Endothelial cell (in vitro differentiated cells): ENCODE results near the gene FAM3B. TPM values are rescaled to one million over a fixed set of nuclear protein-coding genes. Genes with fewer than 3 reads are reported as not detected.

Experiments used
- DNase-seq: peaks from one replicate; pipeline ENCODE4 v3.0.0; 2021; ENCODE audit warnings: low spot score
- H3K27ac Mint-ChIP-seq: one replicate; pipeline ENCODE4 v1.8.0; 2021; ENCODE audit warnings: mixed read lengths, inconsistent platforms; ENCODE audit not compliant: unreplicated experiment
- H3K27me3 Mint-ChIP-seq: one replicate; pipeline ENCODE4 v1.8.0; 2021; ENCODE audit warnings: mild to moderate bottlenecking, moderate library complexity, mixed read lengths, inconsistent platforms; ENCODE audit not compliant: unreplicated experiment
- H3K36me3 Mint-ChIP-seq: one replicate; pipeline ENCODE4 v1.8.0; 2021; ENCODE audit warnings: mild to moderate bottlenecking, low read depth, mixed read lengths, inconsistent platforms; ENCODE audit not compliant: unreplicated experiment
- H3K4me1 Mint-ChIP-seq: one replicate; pipeline ENCODE4 v1.8.0; 2021; ENCODE audit warnings: mild to moderate bottlenecking, mixed read lengths, inconsistent platforms; ENCODE audit not compliant: unreplicated experiment
- H3K4me3 Mint-ChIP-seq: one replicate; pipeline ENCODE4 v1.8.0; 2021; ENCODE audit warnings: mild to moderate bottlenecking, mixed read lengths, inconsistent platforms; ENCODE audit not compliant: unreplicated experiment
- H3K9me3 Mint-ChIP-seq: one replicate; pipeline ENCODE4 v1.8.0; 2021; ENCODE audit warnings: mixed read lengths, inconsistent platforms; ENCODE audit not compliant: unreplicated experiment
- total RNA-seq: library from RNA; stranded (reverse); fragmentation: NEBNext Ultra II Directional; extraction: Animal tissue kit (Norgen Biotek cat#: 25700); gene quantifications from one replicate; pipeline ENCODE4 v1.2.1, GENCODE V29; 2021; ENCODE audit not compliant: unreplicated experiment
- TF ChIP-seq, protein P1 (sequence below): fragments of 200-600 bp; sonication (generic); IDR thresholded peaks from one replicate; pipeline ENCODE4 v1.5.0; 2021; ENCODE audit warnings: antibody characterized with exemption; ENCODE audit not compliant: unreplicated experiment

Gene FAM3B
- total RNA-seq, 1 donor from 2014 or later = 0.33 TPM

DNA sequence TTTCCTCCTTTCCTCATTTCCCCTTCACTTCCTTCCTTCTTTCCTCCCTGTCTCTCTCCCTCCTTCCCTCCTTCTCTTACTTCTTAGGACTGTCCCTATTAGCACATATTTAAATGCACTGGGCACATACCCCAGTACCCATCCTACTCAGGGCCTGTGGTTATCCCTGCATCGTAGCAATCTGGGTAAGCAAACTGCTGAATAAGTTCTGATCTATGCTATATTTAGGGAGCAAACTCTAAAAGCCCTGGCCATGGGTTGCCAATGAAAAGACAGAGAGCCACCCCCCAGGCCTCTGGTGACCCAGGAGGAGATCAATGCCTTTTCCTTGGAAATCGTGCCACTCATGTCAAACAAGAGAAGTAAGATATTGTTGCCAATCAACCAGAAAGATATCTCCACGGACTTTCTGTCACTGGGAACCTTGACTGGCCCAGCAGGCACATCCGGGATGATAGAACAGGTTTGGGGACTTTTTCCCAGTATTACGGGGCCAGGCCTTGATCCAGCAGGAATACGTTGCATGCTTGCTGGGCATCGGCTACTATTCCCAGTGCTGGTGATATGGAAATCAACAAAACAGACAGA lies 5.4 kb downstream of the FAM3B start:
- no peak for DNase-seq
- TF ChIP-seq, protein P1, sequence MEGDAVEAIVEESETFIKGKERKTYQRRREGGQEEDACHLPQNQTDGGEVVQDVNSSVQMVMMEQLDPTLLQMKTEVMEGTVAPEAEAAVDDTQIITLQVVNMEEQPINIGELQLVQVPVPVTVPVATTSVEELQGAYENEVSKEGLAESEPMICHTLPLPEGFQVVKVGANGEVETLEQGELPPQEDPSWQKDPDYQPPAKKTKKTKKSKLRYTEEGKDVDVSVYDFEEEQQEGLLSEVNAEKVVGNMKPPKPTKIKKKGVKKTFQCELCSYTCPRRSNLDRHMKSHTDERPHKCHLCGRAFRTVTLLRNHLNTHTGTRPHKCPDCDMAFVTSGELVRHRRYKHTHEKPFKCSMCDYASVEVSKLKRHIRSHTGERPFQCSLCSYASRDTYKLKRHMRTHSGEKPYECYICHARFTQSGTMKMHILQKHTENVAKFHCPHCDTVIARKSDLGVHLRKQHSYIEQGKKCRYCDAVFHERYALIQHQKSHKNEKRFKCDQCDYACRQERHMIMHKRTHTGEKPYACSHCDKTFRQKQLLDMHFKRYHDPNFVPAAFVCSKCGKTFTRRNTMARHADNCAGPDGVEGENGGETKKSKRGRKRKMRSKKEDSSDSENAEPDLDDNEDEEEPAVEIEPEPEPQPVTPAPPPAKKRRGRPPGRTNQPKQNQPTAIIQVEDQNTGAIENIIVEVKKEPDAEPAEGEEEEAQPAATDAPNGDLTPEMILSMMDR = no peak
- no peak overlapping the region for H3K27ac Mint-ChIP-seq
- H3K27me3 Mint-ChIP-seq = peaks cover 10% of the 10 kb centered on the region
- no peaks in the 10 kb centered on the region for H3K9me3 Mint-ChIP-seq
- peaks cover 3% of the 10 kb centered on the region for H3K36me3 Mint-ChIP-seq
- H3K4me1 Mint-ChIP-seq = peaks cover 4% of the 10 kb centered on the region
- no peak overlapping the region for H3K4me3 Mint-ChIP-seq

DNA sequence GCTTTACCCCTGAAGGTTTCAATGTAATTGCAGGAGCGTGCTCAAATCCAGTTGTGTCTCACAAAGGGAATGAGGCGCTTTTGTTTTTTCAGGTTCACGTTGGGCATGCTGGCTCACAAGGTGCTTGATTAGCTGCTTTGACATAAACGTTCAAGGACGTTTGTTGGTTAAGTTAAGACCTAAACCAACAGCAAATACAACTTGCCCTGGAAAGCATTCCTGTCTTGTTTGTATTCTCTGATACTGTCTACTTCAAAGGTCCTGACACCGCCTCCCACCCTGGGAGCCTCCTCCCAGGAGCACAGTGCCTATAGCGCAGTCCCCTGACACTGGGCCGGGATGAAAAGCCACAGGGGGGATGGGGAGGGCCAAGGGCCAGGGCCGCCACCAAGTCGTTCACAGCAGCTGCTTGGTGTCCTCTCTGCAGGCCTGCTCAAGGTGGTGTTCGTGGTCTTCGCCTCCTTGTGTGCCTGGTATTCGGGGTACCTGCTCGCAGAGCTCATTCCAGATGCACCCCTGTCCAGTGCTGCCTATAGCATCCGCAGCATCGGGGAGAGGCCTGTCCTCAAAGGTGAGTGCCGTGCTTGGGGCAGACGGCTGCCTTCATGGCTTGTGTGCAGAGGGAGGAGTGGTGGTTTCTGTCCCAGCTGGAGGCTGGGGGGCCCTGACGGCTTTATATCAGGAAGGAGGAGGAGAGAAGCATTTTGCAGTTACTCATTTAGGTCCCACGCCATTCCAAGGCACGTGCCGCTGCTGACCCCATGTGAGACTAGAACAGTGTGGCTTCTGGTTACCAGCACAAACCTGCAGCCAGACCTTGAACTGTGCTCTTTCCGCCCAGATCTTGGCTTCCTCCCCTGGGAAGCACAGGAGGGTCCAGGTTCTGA lies 6.1 kb downstream of the FAM3B start:
- peaks cover 4% of the 10 kb centered on the region for H3K4me1 Mint-ChIP-seq
- TF ChIP-seq, protein P1 = no peak
- no peak overlapping the region for H3K4me3 Mint-ChIP-seq
- no peaks in the 10 kb centered on the region for H3K9me3 Mint-ChIP-seq
- peaks cover 5% of the 10 kb centered on the region for H3K27me3 Mint-ChIP-seq
- no peak overlapping the region for H3K27ac Mint-ChIP-seq
- DNase-seq = no peak
- H3K36me3 Mint-ChIP-seq = no peaks in the 10 kb centered on the region

DNA sequence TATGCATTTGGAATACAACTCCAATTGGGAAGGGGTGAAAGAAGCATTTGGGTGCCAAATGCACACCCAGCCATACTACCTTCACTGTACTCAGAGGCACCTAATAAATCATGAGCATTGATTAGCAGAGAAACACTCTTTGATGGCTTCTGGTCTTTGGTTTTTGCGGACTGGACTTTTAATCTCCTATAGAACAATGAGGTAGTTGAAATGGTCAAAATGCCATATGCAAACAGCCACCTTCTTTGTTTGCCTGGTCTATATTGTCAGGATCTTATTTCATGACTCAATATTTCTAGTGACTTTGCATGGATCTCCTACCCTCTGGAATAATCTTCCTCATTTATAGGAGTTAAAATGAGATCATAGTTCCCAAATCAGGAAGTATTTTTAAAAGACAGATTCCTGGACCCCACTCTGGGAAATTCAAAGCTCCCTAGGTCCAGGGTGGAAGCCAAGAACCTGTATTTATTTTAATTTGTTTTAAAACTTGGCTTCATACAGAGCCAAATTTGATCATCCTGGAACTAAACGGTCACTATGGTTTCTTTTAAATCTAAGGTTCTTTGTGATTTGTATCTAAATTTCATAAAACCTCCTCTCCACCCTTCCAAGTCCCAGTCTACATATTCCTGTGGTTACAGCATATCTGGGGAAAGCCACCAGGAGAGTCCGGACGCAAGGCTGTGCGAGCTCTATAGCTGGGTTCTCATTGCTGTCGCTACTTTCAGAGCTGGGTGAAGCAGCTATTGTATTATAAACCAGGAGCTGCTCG lies 8.7 kb downstream of the FAM3B start:
- no peak overlapping the region for H3K4me3 Mint-ChIP-seq
- no peaks in the 10 kb centered on the region for H3K9me3 Mint-ChIP-seq
- no peak overlapping the region for H3K27ac Mint-ChIP-seq
- H3K4me1 Mint-ChIP-seq = peaks cover 4% of the 10 kb centered on the region
- TF ChIP-seq, protein P1 = no peak
- DNase-seq = no peak
- H3K27me3 Mint-ChIP-seq = peaks cover 3% of the 10 kb centered on the region
- no peaks in the 10 kb centered on the region for H3K36me3 Mint-ChIP-seq

DNA sequence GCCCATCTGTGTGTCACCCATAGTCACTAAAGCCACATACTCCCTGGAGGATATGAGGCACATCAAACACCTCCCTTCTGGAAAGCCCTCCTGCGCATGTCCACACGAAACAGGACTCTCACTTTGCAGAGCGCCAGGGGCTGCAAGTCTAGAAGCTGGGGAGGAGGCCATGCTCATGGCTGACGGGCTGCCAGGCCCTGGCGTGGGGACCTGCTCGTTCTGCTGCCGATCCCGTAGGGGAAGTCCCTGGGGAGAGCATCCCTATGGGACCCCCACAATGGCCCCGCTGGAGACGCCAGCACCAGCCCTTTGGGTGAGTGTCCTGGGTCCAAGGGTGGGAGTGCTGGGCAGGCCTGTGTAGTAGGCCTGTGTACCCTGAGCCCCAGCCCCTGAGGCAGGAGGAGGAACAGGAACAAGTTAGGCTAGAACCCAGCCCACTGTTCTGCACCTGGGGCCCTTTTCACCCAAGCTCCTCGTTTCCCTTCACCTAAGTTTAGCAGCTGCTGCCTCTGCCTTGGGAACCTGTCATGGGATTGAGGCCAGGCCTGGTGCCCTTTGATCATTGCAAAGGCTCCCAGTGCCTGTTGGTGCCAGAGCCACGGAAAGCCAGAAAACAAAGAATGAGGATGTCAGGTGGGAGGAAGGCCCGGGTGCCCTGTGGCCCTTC lies 9.9 kb downstream of the FAM3B start:
- no peaks in the 10 kb centered on the region for H3K9me3 Mint-ChIP-seq
- H3K4me3 Mint-ChIP-seq = no peak overlapping the region
- no peaks in the 10 kb centered on the region for H3K36me3 Mint-ChIP-seq
- peaks cover 4% of the 10 kb centered on the region for H3K4me1 Mint-ChIP-seq
- TF ChIP-seq, protein P1 = no peak
- peaks cover 1% of the 10 kb centered on the region for H3K27me3 Mint-ChIP-seq
- no peak for DNase-seq
- no peak overlapping the region for H3K27ac Mint-ChIP-seq
